Liver (tissue), 9 donors: Measurements from ENCODE around the gene AKR1B15. TPM values are rescaled to one million over a fixed set of nuclear protein-coding genes. Genes with fewer than 3 reads are reported as not detected.
"Not testable (repeated sequence)": the region's sequence is repeated elsewhere in the genome, so short reads cannot be mapped to it uniquely, and the experiment has no call there.

Experiments used
- DNase-seq: peaks from one replicate; pipeline ENCODE4 v3.0.0-alpha.2; 2017; ENCODE audit warnings: low spot score
- H3K27ac ChIP-seq, 2 donors: one replicate each; pipeline ENCODE4 v1.7.0; 2013; ENCODE audit warnings: inconsistent platforms in 2 of 2, low read length in 2 of 2, control low read depth in 1 of 2, low read depth in 1 of 2, mild to moderate bottlenecking in 1 of 2
- H3K27me3 ChIP-seq, 4 donors: one replicate each; pipeline versions ENCODE4 v1.6.1 to v1.7.0; 2013; ENCODE audit warnings: low read length in 3 of 4, inconsistent platforms in 1 of 4, mild to moderate bottlenecking in 1 of 4, moderate library complexity in 1 of 4; ENCODE audit not compliant: control insufficient read depth in 4 of 4, insufficient read depth in 4 of 4
- H3K36me3 ChIP-seq, 4 donors: one replicate each; pipeline versions ENCODE4 v1.6.1 to v1.7.0; 2013; ENCODE audit warnings: low read length in 3 of 4, mild to moderate bottlenecking in 3 of 4, low read depth in 1 of 4, moderate library complexity in 1 of 4; ENCODE audit not compliant: control insufficient read depth in 4 of 4, insufficient read depth in 3 of 4
- H3K4me1 ChIP-seq, 4 donors: one replicate each; pipeline versions ENCODE4 v1.6.1 to v1.7.0; 2013; ENCODE audit warnings: low read length in 3 of 4, mild to moderate bottlenecking in 3 of 4, moderate library complexity in 1 of 4; ENCODE audit not compliant: control insufficient read depth in 4 of 4, insufficient read depth in 4 of 4
- H3K4me3 ChIP-seq, 3 donors: one replicate each; pipeline versions ENCODE4 v1.6.1 to v1.7.0; 2013; ENCODE audit warnings: low read length in 3 of 3, control low read depth in 1 of 3, low read depth in 1 of 3, mild to moderate bottlenecking in 1 of 3
- H3K9ac ChIP-seq, 2 donors: one replicate each; pipeline ENCODE4 v1.7.0; 2013; ENCODE audit warnings: low read length in 2 of 2, mild to moderate bottlenecking in 2 of 2, moderate library complexity in 2 of 2, control low read depth in 1 of 2, low read depth in 1 of 2
- H3K9me3 ChIP-seq, 4 donors: one replicate each; pipeline versions ENCODE4 v1.6.1 to v1.7.0; 2013; ENCODE audit warnings: low read length in 3 of 4; ENCODE audit not compliant: control insufficient read depth in 4 of 4
- EGR1 ChIP-seq, 2 donors: IDR thresholded peaks; 2 replicates each; pipeline ENCODE4 v1.6.1; 2016 to 2018; ENCODE audit warnings: antibody characterized with exemption in 2 of 2, low read depth in 2 of 2
- FOXA1 ChIP-seq: IDR thresholded peaks from 2 replicates; pipeline ENCODE4 v1.6.1; 2016; ENCODE audit warnings: antibody characterized with exemption
- FOXA2 ChIP-seq: IDR thresholded peaks from 2 replicates; pipeline ENCODE4 v1.6.1; 2016; ENCODE audit warnings: antibody characterized with exemption
- GABPA ChIP-seq, 2 donors: IDR thresholded peaks in 1 of 2; conservative IDR thresholded peaks in 1 of 2; 2 replicates each; pipeline ENCODE4 v1.6.1; 2016; ENCODE audit warnings: antibody characterized with exemption in 2 of 2, mild to moderate bottlenecking in 1 of 2, moderate library complexity in 1 of 2
- HNF4A ChIP-seq, 2 donors: conservative IDR thresholded peaks; 2 replicates each; pipeline ENCODE4 v1.6.1; 2016; ENCODE audit warnings: antibody characterized with exemption in 2 of 2, mild to moderate bottlenecking in 2 of 2
- HNF4G ChIP-seq: IDR thresholded peaks from 2 replicates; pipeline ENCODE4 v1.6.1; 2016; ENCODE audit warnings: antibody characterized with exemption
- JUND ChIP-seq, 2 donors: IDR thresholded peaks; 2 replicates each; pipeline ENCODE4 v1.6.1; 2016; ENCODE audit warnings: antibody characterized with exemption in 2 of 2
- NR2F2 ChIP-seq: IDR thresholded peaks from 2 replicates; pipeline ENCODE4 v1.6.1; 2016; ENCODE audit warnings: antibody characterized with exemption
- RAD21 ChIP-seq, 2 donors: IDR thresholded peaks; 2 replicates each; pipeline ENCODE4 v1.6.1; 2016; ENCODE audit warnings: antibody characterized with exemption in 2 of 2, mild to moderate bottlenecking in 2 of 2
- RXRA ChIP-seq, 2 donors: IDR thresholded peaks; 2 replicates each; pipeline ENCODE4 v1.6.1; 2017 to 2018; ENCODE audit warnings: antibody characterized with exemption in 2 of 2, mild to moderate bottlenecking in 1 of 2
- SP1 ChIP-seq: IDR thresholded peaks from 2 replicates; pipeline ENCODE4 v1.6.1; 2018; ENCODE audit warnings: antibody characterized with exemption, mild to moderate bottlenecking
- TAF1 ChIP-seq: conservative IDR thresholded peaks from 2 replicates; pipeline ENCODE4 v1.6.1; 2016; ENCODE audit warnings: antibody characterized with exemption, mild to moderate bottlenecking
- YY1 ChIP-seq: IDR thresholded peaks from 2 replicates; pipeline ENCODE4 v1.6.1; 2016; ENCODE audit warnings: antibody characterized with exemption, mild to moderate bottlenecking
- WGBS: extraction: QIAGEN DNeasy Blood & Tissue Kit; methylation state at CpG from one replicate; pipeline ENCODE4 v1.1.7; 2013; 5-methylcytosine and 5-hydroxymethylcytosine counted together
- polyA plus RNA-seq, 2 donors: library from polyadenylated mRNA; stranded (reverse) in 1 of 2; unstranded in 1 of 2; fragments of 200-250 nt in 1 of 2; fragments of >200 nt in 1 of 2; fragmentation: Nextera tagmentation in 1 of 2; extraction: Ambion mirVana in 1 of 2; gene quantifications; one replicate each; pipeline versions ENCODE4 v1.2.1 to v1.2.3, GENCODE V29; 2013 to 2015
- total RNA-seq, 2 donors: library from RNA; depleted of rRNA; stranded (reverse); fragments of >200 nt; gene quantifications; one replicate each; pipeline ENCODE4 v1.2.3, GENCODE V29; 2014
- TF ChIP-seq, protein P1 (sequence below): IDR thresholded peaks from 2 replicates; pipeline ENCODE4 v1.6.1; 2016; ENCODE audit warnings: antibody characterized with exemption
- TF ChIP-seq, protein P2 (sequence below): IDR thresholded peaks from 2 replicates; pipeline ENCODE4 v1.6.1; 2016; ENCODE audit warnings: antibody characterized with exemption
- TF ChIP-seq, protein P3 (sequence below): fragments of 150-350 bp; IDR thresholded peaks from 2 replicates; pipeline ENCODE4 v1.5.1; 2017; ENCODE audit warnings: improper control_type of control experiment, low read depth, low read length; ENCODE audit not compliant: missing input control
- TF ChIP-seq, protein P4 (sequence below): IDR thresholded peaks from 2 replicates; pipeline ENCODE4 v1.6.1; 2016; ENCODE audit warnings: antibody characterized with exemption
- TF ChIP-seq, protein P5 (sequence below): IDR thresholded peaks from 2 replicates; pipeline ENCODE4 v1.6.1; 2016; ENCODE audit warnings: antibody characterized with exemption, mild to moderate bottlenecking
- donor health status: healthy.
- donor health status: healthy.
- donor health status: healthy.
- donor health status: healthy.
- donor health status: healthy.

The AKR1B15 gene
- total and polyA plus RNA-seq, 4 donors = 0.12 TPM; not detected in 3

DNA sequence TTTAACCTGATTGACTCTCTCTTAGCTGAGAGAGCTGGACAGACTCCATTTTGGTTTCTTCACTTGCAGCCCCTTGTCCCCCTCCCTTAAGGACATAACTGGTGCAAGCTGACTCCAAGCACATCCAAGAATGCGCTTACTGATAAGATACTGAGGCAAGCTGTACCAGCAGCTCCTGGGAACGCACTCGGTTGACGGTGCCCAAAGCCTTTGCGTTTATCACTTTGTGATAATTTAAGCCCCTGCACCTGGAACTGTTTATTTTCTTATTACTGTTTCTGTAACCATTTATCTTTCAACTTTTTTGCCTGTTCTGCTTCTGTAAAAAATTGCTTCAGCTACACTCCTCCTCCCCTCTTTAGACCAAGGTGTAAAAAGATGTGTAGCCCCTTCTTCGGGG, 8.5 kb downstream of the AKR1B15 start:
- H3K9ac ChIP-seq = no peak overlapping the region
- no peak for DNase-seq
- WGBS = 56% methylated on average over 6 of the region's 6 CpGs
- H3K27ac ChIP-seq = no peak overlapping the region
- H3K27me3 ChIP-seq = no peaks in the 10 kb centered on the region
- H3K36me3 ChIP-seq = no peaks in the 10 kb centered on the region
- no peak overlapping the region for H3K4me3 ChIP-seq
- no peaks in the 10 kb centered on the region for H3K4me1 ChIP-seq
- TF ChIP-seq YY1 (no peak), TAF1 (no peak), EGR1 (IDR thresholded peaks at IDR 0.05; ENCODE audit: low read depth in 2 of 2) (no peak), HNF4G (no peak), GABPA (IDR thresholded peaks at IDR 0.05 in 1 of 2, conservative IDR thresholded peaks at IDR 0.05 in 1 of 2) (no peak), RXRA (IDR thresholded peaks at IDR 0.05) (no peak), NR2F2 (no peak), HNF4A (conservative IDR thresholded peaks at IDR 0.05) (no peak), JUND (IDR thresholded peaks at IDR 0.05) (no peak), RAD21 (IDR thresholded peaks at IDR 0.05) (no peak)
- TF ChIP-seq, protein P1, sequence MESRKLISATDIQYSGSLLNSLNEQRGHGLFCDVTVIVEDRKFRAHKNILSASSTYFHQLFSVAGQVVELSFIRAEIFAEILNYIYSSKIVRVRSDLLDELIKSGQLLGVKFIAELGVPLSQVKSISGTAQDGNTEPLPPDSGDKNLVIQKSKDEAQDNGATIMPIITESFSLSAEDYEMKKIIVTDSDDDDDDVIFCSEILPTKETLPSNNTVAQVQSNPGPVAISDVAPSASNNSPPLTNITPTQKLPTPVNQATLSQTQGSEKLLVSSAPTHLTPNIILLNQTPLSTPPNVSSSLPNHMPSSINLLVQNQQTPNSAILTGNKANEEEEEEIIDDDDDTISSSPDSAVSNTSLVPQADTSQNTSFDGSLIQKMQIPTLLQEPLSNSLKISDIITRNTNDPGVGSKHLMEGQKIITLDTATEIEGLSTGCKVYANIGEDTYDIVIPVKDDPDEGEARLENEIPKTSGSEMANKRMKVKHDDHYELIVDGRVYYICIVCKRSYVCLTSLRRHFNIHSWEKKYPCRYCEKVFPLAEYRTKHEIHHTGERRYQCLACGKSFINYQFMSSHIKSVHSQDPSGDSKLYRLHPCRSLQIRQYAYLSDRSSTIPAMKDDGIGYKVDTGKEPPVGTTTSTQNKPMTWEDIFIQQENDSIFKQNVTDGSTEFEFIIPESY = no peak
- TF ChIP-seq, protein P2, sequence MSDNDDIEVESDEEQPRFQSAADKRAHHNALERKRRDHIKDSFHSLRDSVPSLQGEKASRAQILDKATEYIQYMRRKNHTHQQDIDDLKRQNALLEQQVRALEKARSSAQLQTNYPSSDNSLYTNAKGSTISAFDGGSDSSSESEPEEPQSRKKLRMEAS = no peak
- H3K9me3 ChIP-seq = no peaks in the 10 kb centered on the region

DNA sequence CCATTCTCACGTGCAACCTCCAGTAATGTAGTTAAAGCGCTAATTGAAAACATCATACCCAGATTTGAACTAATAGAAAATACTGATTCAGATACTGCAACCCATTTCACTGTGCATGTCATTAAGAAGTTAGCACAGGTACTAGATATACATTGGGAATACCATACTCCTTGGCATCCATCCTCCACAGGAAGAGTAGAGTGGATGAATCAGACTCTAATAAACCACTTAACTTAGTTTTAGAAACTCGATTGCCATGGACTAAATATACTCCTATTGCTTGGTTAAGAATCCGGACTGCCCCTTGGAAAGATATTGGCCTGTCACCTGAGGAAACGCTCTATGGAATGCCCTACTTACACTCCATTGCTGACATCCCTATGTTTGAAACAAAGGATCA, 9.5 kb downstream of the AKR1B15 start:
- H3K9ac ChIP-seq = no peak overlapping the region
- H3K36me3 ChIP-seq = no peaks in the 10 kb centered on the region
- WGBS = 83% methylated on average over 5 of the region's 5 CpGs
- no peak for TF ChIP-seq YY1
- TF ChIP-seq JUND (IDR thresholded peaks at IDR 0.05) = no peak
- TF ChIP-seq, protein P2 = no peak
- TF ChIP-seq RAD21 (IDR thresholded peaks at IDR 0.05) = no peak
- no peak for TF ChIP-seq TAF1
- TF ChIP-seq GABPA (IDR thresholded peaks at IDR 0.05 in 1 of 2, conservative IDR thresholded peaks at IDR 0.05 in 1 of 2) = no peak
- TF ChIP-seq EGR1 (IDR thresholded peaks at IDR 0.05; ENCODE audit: low read depth in 2 of 2) = no peak
- TF ChIP-seq SP1 = no peak
- TF ChIP-seq HNF4G = no peak
- TF ChIP-seq, protein P1 = no peak
- TF ChIP-seq, protein P3, sequence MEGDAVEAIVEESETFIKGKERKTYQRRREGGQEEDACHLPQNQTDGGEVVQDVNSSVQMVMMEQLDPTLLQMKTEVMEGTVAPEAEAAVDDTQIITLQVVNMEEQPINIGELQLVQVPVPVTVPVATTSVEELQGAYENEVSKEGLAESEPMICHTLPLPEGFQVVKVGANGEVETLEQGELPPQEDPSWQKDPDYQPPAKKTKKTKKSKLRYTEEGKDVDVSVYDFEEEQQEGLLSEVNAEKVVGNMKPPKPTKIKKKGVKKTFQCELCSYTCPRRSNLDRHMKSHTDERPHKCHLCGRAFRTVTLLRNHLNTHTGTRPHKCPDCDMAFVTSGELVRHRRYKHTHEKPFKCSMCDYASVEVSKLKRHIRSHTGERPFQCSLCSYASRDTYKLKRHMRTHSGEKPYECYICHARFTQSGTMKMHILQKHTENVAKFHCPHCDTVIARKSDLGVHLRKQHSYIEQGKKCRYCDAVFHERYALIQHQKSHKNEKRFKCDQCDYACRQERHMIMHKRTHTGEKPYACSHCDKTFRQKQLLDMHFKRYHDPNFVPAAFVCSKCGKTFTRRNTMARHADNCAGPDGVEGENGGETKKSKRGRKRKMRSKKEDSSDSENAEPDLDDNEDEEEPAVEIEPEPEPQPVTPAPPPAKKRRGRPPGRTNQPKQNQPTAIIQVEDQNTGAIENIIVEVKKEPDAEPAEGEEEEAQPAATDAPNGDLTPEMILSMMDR = no peak
- no peak for TF ChIP-seq FOXA1
- TF ChIP-seq, protein P4, sequence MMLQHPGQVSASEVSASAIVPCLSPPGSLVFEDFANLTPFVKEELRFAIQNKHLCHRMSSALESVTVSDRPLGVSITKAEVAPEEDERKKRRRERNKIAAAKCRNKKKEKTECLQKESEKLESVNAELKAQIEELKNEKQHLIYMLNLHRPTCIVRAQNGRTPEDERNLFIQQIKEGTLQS = no peak
- no peak for TF ChIP-seq FOXA2
- TF ChIP-seq HNF4A (conservative IDR thresholded peaks at IDR 0.05) = no peak
- TF ChIP-seq, protein P5, sequence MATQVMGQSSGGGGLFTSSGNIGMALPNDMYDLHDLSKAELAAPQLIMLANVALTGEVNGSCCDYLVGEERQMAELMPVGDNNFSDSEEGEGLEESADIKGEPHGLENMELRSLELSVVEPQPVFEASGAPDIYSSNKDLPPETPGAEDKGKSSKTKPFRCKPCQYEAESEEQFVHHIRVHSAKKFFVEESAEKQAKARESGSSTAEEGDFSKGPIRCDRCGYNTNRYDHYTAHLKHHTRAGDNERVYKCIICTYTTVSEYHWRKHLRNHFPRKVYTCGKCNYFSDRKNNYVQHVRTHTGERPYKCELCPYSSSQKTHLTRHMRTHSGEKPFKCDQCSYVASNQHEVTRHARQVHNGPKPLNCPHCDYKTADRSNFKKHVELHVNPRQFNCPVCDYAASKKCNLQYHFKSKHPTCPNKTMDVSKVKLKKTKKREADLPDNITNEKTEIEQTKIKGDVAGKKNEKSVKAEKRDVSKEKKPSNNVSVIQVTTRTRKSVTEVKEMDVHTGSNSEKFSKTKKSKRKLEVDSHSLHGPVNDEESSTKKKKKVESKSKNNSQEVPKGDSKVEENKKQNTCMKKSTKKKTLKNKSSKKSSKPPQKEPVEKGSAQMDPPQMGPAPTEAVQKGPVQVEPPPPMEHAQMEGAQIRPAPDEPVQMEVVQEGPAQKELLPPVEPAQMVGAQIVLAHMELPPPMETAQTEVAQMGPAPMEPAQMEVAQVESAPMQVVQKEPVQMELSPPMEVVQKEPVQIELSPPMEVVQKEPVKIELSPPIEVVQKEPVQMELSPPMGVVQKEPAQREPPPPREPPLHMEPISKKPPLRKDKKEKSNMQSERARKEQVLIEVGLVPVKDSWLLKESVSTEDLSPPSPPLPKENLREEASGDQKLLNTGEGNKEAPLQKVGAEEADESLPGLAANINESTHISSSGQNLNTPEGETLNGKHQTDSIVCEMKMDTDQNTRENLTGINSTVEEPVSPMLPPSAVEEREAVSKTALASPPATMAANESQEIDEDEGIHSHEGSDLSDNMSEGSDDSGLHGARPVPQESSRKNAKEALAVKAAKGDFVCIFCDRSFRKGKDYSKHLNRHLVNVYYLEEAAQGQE = no peak
- no peak for TF ChIP-seq RXRA (IDR thresholded peaks at IDR 0.05)
- no peak for TF ChIP-seq NR2F2
- no peak for DNase-seq
- H3K4me1 ChIP-seq = no peaks in the 10 kb centered on the region
- H3K9me3 ChIP-seq = no peaks in the 10 kb centered on the region
- H3K27me3 ChIP-seq = no peaks in the 10 kb centered on the region
- no peak overlapping the region for H3K27ac ChIP-seq
- no peak overlapping the region for H3K4me3 ChIP-seq

DNA sequence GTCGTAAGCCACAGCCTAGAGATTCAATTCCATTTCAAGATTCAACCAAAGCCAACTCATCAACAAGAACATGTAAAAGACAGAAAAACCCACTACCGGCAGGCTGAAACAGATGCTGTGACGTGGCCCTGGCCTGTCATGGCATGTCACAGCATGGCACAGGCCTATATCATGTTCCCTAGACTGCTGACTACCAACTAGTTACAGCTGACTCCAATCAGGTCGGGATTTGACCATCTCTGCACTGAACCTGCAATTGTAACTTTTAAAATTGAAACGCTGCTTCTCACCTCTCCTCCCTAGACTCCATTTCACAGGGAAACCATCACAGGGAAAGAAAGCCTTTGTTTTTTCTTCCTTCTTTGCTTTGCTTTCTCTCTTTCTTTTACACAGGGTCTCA, 12.7 kb downstream of the AKR1B15 start:
- DNase-seq, H3K36me3 ChIP-seq, H3K9me3 ChIP-seq, H3K4me1 ChIP-seq, H3K27ac ChIP-seq, H3K4me3 ChIP-seq, H3K27me3 ChIP-seq, H3K9ac ChIP-seq: not testable (repeated sequence)
- WGBS = 83% methylated on average over 5 of the region's 5 CpGs
